Stimulated activated CD4-positive, alpha-beta T cell treated with anti-CD3 and anti-CD28 coated beads, Interleukin-12 subunit alpha, Interleukin-12 subunit beta, amount 100 ng/mL, for 24 hours (primary cell): ENCODE results near the gene SYT17.
"Not testable (repeated sequence)": the region's sequence is repeated elsewhere in the genome, so short reads cannot be mapped to it uniquely, and the experiment has no call there.

Experiments
- DNase-seq, 2 experiments: peaks; one replicate each; pipeline ENCODE4 v3.0.0-alpha.2; 2020; ENCODE audit warnings: low read depth in 2 of 2

Gene SYT17

DNA sequence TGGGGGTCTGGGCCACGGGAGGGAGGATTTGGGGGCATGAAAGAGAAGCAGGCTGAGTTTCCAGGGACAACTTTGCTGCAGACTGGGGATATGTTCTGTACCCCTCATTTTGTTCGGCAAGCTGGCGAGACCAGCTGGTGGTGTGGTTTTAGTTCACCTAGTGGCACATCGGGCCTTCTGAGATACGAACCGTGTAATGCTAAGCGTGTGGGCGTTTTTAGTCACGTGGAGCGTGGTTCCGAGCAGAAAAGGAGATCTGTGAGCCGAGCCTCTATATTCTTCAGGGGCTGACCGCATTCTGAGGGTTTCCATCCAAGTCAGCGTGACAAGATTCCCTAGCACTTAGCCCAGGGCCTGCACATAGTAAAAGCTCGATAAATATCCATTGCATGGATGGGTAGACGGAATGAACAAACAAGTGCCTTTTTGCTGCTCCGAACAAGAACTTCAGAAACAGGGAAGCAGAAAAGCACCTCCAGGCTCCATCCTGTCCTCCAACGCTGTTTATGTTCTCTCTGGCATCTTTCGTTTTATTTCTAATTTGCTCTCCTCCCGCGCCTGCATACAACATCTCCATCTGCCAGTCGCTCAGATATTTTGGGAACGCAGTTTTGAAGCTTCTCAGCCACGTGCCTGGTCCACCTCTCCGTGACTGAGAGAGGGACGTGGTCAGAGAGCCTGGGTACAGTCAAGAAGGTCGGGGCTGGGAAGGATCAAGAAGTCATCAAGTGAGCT, 5.8 kb downstream of the SYT17 start:
- no peak for DNase-seq

DNA sequence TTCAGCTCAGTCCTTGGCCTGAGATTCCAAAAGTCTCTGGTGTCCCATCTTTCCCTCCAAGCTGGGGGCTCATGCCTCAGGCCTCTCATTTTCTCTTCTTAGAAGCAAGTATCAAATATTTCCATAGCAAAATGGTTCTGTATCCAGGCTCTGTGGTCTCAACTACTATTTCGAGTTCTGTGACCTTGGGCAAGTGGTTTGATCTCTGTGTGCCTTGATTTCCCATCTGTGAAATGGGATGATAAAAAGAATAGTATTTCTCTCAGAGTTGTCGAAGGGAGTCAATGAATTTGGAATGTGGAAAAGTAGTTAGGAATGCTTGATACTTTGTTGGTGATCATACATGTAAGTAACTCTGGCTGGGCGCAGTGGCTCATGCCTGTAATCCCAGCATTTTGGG, 6.4 kb downstream of the SYT17 start:
- no peak for DNase-seq

DNA sequence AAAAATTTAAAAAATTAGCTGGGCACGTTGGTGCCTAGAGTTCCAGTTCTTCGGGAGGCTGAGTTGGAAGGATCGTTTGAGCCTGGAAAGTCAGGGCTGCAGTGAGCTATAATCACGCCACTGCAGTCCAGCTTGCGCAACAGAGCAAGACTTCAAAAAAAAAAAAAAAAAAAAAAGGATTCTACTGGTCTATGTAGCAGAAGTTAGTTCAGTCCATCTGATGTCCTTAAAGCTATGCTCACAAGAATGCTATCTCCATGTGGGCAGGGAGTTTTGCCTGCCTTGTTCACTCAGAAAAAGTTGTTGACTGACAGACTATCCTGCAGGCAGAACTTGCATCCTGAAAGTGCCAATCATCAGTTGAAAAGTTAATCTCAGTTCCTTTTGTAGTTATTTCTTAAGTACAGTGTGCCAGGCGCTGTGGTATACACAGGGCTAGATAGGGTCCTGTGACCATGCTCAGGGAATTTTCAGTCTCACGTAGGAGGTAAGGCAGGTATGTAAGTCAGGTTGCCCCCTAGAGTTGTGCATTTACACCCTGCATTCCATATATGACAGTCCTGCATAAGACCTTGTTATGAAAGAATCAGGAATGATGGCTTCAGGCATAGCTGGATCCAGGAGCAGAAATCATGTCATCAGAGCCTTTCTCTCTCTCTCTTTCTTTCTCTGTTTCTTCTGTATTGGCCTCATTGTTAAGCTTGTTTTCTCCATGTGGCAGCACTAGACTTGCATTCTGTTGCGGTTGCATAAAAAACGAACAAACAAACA, 7.6 kb downstream of the SYT17 start:
- no peak for DNase-seq

DNA sequence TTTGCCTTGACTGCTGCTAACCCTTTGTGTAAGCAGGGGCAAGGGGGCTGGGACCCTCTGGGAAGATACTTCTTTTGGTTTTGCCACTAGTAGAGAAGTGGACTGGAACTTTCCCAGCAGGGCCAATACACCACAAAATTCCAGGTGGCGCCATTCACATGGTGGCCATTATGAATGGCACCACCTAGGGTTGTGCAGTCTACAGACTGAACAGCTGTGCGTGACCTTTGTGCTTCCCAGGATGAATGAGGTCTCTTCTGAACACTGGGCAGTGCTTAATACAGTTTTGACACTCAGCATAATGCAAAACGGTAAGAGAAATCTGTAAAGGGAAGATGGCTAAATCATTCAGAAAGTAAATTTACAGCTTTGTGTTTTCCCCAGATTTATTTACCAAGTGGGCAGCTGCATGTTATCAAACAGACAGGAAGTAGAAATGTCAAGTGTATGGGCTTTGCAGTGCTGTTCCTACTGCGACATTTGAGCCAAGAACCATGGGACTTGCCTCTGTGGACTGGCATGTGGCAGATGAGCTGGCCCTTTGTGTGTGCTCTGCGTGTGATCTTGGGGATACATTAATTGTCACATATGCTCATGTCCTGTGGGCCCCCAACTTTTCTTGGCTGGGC, 9.2 kb downstream of the SYT17 start:
- DNase-seq: no peak

DNA sequence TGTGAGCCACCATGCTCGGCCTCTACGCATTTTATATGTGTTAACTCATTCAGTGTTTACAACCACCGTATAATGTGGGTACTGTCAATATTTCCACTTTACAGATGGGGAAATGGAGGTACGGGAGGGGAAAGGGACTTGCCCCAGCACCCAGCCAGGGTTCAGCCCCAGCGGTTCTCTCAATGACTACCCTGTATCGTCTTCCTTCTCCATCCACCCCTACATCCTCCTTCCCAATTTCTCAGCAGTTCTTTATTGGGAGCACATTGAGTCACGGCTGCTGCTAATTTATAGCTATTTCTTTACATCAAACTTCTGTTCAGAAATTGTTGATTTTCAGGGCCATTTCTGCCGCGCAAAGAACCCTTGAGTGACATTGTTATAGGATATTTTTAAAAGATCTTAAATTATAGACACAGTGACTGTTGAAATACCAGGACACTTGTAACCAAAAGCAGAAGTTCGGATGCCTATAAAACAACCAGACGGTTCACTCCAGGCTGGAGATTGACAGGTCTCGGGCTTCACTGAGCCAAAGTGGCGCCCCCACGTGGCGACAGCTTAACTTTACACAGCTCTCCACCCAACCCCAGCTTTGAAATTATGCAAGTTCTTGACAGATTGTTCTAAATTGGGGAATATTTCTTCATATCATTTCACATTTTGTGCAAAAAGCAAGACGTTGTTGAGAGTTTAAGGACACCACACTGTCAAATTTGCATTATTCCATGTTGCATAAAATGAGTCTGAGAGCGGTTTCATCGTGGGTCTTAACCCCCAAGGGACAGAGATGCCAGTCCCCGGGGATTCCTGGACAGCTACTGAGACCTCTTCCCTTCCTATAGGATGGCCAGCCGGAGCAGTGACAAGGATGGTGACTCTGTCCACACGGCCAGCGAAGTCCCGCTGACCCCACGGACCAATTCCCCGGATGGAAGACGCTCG, 11.8 kb downstream of the SYT17 start:
- DNase-seq: peak in 1 of 2 experiments; percentile 31

DNA sequence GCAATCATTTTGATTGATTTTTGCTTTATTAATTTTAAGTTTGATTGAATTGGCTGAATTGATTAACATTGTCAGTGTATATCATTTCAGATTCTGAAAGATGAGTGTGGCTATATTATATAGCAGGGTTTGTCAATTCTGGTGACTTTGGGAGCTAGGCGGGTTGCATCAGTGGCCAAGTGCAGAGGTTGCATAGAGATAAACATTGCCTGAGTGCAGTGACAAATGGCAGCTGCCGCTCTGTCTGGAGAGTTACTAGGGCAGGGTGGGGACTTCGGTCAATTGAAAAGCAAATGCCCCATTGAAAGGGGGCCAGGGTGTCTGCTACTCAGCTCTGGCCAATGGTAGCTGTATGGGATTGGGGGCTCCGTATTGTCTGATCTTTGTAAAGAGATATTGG, 12.7 kb downstream of the SYT17 start:
- no peak for DNase-seq

DNA sequence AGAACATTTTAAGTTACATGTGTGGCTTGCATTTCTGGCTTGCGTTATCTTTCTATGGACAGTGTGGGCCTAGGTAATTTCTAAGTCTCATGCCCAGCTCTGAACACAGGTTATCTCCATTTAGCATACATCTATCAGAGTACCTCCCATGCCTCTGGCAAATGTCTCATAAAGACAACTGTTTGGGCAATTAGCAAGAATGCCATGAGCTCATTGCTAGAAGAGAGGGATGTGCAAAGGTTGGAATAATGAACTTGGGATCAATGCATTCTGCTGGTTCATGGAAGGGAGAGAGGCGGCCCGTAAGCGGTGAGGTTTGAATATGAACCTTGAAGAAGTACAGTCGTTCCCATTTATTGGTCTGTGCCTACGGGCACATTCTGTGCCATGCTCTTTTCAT, 14.4 kb downstream of the SYT17 start:
- DNase-seq: no peak

DNA sequence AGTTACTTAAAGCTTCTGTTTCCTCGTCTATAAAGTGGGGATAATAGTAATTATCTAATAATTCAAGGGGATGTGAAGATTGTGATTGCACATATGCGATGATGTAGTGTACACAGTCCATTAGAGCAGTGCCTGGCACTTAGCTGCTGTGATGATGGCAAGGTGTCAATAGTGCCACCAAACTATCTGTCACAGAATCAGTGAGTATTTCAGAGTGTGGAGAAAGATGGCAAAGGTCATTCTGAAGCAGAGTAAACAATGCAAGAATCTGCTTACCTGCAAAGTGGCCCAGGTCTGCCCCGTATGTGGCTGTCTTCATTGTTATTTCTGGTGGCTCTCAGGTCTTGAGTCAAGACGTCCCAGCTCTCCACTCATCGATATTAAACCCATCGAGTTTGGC, 15.1 kb downstream of the SYT17 start:
- DNase-seq: no peak

DNA sequence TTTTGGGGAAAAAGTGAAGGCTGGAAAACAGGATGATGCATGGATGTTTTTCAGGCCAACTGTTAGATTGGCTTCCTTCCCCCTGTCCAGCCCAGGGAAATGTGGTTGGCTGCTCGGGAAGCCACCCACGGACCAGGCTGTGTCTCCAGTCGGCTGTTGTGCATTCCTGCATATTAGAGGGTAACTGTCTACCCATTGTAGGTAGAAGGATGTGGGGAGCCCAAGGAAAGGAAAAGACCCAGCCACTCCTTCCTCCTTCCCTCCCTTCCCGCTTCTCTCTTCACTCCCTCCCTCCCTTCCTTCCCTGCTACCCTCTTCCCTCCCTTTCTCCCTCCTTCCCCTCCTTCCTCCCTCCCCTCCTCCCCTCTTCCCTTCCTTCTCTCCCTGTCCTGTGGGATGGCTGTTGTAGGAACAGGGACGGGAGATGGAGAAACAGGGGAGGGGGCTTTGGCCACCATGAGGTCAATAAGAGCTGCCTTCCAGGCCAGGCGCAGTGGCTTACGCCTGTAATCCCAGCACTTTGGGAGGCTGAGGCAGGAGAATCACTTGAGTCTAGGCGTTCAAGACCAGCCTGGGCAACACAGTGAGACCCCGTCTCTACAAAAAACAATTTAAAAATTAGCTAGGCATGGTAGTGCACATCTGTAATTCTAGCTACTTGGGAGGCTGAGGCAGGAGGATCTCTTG, 16.9 kb downstream of the SYT17 start:
- no peak for DNase-seq

DNA sequence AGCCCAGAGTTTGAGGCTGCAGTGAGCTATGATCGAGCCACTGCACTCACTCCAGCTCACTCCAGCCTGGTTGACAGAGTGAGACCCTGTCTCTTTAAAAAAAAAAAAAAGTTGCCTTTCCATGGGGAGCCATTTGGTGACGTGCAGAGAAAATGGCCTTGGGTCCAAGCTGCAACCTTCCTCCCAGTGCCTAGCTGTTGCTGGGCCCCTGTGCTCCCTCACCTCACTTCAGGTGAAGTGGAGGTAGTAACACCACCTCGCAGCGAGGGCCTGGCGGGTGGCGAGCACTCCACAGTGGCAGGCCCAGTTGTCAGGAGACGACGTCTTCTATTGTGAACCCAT, 17.4 kb downstream of the SYT17 start:
- DNase-seq: no peak

DNA sequence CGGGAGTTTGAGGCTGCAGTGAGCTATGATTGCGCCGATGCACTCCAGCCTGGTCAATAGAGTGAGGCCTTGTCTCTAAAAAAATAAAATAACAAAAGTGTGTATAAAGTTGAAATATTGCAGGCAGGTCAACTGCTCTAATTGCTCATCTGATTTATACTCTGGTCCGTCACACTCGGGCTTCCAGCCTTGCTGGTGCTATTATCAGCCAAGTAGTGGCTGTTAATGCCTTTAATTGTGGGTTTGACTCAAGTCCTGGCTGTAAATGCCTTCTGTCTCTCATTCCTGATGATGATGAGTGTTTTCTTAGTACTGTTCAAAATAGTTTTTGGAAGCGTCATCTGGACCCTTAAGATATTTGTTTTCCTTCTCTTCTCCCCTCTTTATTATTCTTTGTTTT, 18.4 kb downstream of the SYT17 start:
- no peak for DNase-seq

DNA sequence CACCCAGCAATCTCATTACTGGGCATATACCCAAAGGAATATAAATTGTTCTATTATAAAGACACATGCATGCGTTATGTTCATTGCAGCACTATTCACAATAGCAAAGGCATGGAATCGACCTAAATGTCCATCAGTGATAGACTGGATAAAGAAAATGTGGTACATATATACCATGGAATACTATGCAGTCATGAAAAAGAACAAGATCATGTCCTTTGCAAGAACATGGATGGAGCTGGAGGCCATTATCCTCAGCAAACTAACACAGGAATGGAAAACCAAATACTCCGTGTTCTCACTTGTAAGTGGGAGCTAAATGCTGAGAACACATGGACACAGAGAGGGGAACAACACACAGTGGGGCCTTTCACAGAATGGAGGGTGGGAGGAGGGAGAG, 19.9 kb downstream of the SYT17 start:
- DNase-seq: not testable (repeated sequence)

DNA sequence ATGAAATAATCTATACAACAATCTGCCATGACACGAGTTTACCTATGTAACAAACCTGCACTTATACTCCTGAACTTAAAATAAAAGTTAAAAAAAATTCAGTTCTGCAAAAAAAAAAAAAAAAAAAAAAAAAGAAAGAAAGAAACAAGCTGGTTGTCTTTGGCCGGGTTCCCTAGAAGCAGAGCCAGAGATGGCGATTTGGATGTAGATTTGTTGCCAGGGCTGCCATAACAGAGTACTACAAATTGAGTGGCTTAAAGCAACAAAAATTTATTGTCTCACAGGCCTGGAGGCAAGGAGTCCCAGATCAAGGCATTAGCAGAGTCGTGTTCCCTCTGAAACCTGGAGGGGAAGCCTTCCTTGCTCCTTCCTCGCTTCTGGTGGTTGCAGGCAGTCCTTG, 20.4 kb downstream of the SYT17 start:
- DNase-seq: no peak

DNA sequence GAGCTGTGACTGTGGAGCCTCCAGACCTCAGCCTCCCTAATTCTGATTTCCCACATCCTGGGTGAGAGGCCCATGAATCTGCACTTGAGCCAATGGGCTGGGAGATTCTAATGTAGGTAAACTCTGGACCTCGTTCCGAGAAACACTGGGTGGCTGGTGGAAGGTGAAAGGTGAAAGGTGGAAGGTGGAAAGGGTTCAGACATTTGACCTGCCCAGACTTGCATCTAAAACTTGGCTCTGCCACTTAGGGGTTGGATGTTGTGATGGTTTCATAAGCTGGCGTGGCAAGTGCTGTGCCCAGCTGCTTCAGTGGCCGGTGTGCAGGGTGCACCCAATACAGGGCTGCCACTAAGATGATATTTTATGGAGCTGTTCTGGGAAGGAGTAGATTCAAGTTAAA, 24.8 kb downstream of the SYT17 start:
- DNase-seq: no peak

DNA sequence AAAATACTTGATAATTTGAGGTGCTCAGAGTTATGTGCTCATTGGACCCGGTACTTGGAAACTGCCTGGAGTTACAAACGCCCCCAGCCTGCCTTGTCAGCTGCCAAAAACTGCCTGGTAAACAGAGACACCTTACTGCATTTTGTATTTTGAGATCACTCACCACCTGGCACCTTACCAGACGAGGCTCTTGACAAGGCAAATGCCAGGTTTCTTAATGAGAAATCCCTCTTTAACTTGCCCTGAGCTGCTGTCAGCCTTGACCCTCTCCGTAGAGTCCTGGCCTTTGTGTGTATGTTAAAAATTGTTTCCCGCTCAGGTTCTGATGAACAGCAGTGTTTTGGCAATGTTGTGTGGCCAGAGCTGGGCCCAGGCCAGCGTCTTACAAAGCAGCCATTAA, 28.8 kb downstream of the SYT17 start:
- DNase-seq: no peak

DNA sequence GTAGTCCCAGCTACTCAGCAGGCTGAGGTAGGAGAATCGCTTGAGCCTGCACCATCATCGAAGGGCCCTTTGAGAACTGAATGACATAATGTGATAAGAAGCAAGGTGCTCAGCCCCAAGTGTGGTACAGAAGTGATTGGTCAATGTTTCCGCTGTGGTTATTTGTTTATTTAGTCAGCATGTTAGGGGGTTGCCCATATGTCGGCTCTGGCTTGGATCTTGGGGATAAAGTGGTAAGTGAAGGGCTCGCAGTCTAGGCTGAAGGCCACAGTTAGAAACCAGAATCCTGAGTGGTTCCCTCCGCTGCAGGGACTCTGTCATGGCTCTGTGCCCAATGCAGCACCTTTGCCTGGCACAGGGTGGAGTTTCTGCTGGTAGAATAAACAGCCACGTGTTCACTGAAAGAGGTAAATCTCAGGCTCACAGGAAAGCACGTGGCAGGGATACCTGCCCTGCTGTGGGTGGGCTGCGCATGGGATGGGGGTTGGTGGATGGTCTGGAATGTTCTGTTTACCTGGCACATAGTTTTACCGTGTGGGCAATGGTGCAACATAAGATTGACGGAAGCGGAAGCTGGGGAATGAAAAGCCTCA, 35.4 kb downstream of the SYT17 start:
- DNase-seq: no peak

DNA sequence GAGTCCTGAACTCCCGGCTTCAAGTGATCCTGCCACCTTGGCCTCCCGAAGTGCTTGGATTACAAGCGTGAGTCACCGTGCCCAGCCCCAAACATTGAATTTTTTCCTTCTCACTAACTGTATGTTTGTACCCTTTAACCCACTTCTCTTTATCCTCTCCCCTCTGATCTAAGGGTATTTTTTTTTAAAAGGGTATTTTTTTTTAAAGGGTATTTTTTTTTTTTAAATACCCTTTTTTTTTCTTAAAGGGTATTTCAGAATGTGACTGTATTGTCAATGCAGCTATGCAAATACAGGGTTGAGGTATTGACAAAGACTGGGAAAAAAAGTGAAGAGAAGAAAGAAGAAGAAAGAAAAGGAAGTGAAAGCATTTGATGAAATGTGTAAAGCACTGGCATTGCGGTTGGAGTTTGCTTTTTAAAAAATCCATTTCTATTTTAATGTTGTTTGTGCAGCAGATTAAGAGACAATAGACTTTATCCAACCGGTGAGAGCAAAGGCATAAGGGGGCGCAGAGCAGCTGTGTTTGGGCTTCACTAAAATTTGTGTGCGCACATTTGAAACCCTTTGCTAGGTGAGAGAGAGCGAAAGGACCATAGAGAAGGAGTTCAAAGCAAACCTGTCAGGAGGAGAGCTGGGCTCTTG, 42.4 kb downstream of the SYT17 start:
- DNase-seq: no peak

DNA sequence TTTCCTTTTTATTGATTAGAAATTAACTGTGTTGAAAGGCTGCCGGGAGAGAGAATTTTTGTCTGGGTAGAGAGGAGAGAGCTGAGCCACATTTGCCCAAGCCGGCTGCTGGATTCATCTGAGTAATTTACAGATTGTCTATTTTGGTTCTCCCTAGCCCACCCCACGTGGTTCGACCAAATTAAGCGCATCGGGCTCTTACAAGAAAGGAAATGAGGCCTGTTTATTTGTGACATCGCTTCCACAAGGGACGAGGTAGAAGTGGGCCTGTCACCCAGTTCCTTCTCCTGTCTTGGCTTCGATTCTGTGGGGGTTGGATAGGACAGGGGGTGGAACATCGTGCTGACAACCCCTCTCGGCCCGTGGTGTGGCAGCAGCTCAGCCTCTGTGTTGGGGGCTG, 42.9 kb downstream of the SYT17 start:
- no peak for DNase-seq

DNA sequence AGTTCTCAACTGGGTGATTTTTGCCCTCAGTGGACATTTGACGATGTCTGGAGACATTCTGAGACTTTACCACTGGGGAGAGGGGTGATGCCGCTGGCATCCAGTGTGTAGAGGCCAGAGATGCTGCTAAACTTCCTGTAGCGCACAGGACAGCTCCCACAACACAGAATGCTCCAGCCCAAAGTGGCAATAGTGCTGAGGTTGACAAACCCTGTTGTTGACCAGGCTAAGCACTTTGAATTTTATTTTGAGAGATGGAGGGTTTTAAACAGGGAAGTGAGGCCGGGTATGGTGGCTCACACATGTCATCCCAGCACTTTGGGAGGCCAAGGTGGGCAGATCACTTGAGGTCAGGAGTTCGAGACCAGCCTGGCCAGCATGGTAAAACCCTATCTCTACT, 44.0 kb downstream of the SYT17 start:
- DNase-seq: no peak

DNA sequence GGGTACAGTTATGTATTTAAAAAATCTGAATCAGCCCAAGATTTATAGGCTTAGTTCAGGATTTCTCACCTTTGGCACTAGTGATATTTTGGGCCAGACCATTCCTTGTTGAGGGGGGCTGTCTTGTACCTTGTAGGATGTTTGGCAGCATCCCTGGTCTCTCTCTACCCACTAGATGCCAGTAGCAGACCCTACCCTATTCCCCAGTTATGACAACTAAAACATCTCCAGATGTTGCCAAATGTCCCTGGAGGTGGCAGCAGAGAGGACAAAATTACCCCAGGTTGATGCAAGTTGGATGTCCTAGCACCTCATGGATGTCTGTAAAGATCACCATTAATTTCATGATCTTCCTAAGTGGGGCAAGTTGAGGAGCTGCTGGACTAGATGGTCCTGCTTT, 45.8 kb downstream of the SYT17 start:
- no peak for DNase-seq

DNA sequence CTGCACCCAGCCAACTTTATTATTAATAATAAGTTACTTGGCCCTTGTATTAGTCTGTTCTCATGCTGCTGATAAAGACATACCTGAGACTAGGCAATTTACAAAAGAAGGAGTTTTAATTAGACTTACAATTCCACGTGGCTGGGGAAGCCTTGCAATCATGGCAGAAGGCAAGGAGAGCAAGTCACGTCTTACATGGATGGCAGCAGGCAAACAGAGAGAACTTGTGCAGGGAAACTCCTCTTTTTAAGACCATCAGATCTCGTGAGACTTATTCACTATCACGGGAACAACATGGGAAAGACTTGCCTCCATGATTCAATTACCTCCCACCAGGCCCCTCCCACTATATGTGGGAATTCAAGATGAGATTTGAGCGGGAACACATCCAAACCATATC, 47.7 kb downstream of the SYT17 start:
- no peak for DNase-seq
